Measurements from ENCODE around the gene GPR176. TPM values are rescaled to one million over a fixed set of nuclear protein-coding genes. Genes with fewer than 3 reads are reported as not detected.

Gene GPR176
- total RNA-seq, 1 experiment from 2014 or later, result 9.8 TPM

DNA sequence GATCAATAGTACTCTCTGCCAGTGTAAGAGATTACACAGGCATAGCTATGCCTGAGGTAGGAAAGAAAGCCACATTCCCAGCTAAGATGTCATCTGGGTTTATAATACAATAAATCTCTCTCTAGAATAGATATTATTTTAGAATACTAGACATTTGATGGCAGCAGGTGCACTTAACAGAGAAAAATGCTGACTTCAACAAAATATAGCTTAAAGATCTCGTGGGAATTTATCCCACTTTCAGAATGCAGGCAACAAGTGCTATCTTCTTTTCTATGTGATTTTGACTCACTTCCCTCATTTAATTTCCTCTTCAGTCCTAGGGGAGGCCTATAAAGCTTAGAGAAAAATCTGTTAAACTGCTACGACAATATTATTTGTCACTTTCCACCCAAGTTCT lies 76.5 kb downstream of the GPR176 start:
- TF ChIP-seq, protein P1, sequence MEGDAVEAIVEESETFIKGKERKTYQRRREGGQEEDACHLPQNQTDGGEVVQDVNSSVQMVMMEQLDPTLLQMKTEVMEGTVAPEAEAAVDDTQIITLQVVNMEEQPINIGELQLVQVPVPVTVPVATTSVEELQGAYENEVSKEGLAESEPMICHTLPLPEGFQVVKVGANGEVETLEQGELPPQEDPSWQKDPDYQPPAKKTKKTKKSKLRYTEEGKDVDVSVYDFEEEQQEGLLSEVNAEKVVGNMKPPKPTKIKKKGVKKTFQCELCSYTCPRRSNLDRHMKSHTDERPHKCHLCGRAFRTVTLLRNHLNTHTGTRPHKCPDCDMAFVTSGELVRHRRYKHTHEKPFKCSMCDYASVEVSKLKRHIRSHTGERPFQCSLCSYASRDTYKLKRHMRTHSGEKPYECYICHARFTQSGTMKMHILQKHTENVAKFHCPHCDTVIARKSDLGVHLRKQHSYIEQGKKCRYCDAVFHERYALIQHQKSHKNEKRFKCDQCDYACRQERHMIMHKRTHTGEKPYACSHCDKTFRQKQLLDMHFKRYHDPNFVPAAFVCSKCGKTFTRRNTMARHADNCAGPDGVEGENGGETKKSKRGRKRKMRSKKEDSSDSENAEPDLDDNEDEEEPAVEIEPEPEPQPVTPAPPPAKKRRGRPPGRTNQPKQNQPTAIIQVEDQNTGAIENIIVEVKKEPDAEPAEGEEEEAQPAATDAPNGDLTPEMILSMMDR (IDR thresholded peaks at IDR 0.05; ENCODE audit: insufficient read depth in 1 of 2, low read depth in 1 of 2, low read length in 1 of 2, severe bottlenecking in 1 of 2, unreplicated experiment in 1 of 2), result no peak
- no peaks in the 10 kb centered on the region for H3K36me3 ChIP-seq (ENCODE audit: control insufficient read depth, insufficient read depth, low read length)
- no TSS peak for BruUV-seq (replicated peaks)
- no peaks in the 10 kb centered on the region for H3K27me3 ChIP-seq (replicated peaks; ENCODE audit: control insufficient read depth, insufficient read depth, low read length)
- peaks cover 13% of the 10 kb centered on the region; the same call in 1 of the 2 replicates for H3K4me1 ChIP-seq
- intact Hi-C loops (cut with micrococcal nuclease; ENCODE audit: unreplicated experiment), result no loop called here
- H3K36me3 Mint-ChIP-seq (ENCODE audit: insufficient read depth, unreplicated experiment), result peaks cover 4% of the 10 kb centered on the region
- no peak overlapping the region for H3K4me3 ChIP-seq (ENCODE audit: low read depth, low read length)
- no peak overlapping the region for H3K4me3 Mint-ChIP-seq (ENCODE audit: unreplicated experiment)
- no peak overlapping the region for H3K27ac Mint-ChIP-seq (ENCODE audit: unreplicated experiment)
- peaks cover 12% of the 10 kb centered on the region for H3K4me1 Mint-ChIP-seq (ENCODE audit: low read depth, unreplicated experiment)
- CTCF ChIA-PET, result no interaction called here
- no peak for DNase-seq
- no peaks in the 10 kb centered on the region for H3K9me3 Mint-ChIP-seq (ENCODE audit: unreplicated experiment)
- H3K27me3 Mint-ChIP-seq (ENCODE audit: insufficient read depth, unreplicated experiment), result no peaks in the 10 kb centered on the region
- no peaks in the 10 kb centered on the region for H3K9me3 ChIP-seq
- POLR2A ChIA-PET, result no interaction called here

DNA sequence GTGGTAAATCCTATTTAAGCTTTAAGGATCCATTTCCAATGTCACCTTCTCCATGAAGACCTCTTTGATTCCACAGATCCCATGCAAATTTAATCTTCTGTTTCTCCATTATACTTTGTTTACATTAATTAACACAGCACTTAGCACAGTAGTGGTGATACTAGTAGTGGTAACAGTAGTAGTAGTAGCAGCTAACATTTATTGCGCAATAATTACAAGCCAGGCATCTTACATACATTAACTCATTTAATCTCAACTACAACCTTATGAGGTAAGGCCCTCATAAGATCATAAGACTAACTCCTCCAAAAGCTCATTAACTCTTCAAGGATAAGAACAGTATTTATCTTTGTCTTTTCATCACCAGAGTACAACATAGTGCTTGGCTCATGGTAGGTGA lies 82.6 kb downstream of the GPR176 start:
- no peaks in the 10 kb centered on the region for H3K36me3 ChIP-seq (ENCODE audit: control insufficient read depth, insufficient read depth, low read length)
- no peaks in the 10 kb centered on the region for H3K4me1 ChIP-seq
- CTCF ChIA-PET, result no interaction called here
- no peaks in the 10 kb centered on the region for H3K36me3 Mint-ChIP-seq (ENCODE audit: insufficient read depth, unreplicated experiment)
- no peaks in the 10 kb centered on the region for H3K27me3 ChIP-seq (replicated peaks; ENCODE audit: control insufficient read depth, insufficient read depth, low read length)
- intact Hi-C loops (cut with micrococcal nuclease; ENCODE audit: unreplicated experiment), result no loop called here
- no peak overlapping the region for H3K4me3 Mint-ChIP-seq (ENCODE audit: unreplicated experiment)
- TF ChIP-seq, protein P1 (IDR thresholded peaks at IDR 0.05; ENCODE audit: insufficient read depth in 1 of 2, low read depth in 1 of 2, low read length in 1 of 2, severe bottlenecking in 1 of 2, unreplicated experiment in 1 of 2), result no peak
- no TSS peak for BruUV-seq (replicated peaks)
- no peak overlapping the region for H3K4me3 ChIP-seq (ENCODE audit: low read depth, low read length)
- no peaks in the 10 kb centered on the region for H3K4me1 Mint-ChIP-seq (ENCODE audit: low read depth, unreplicated experiment)
- POLR2A ChIA-PET, result no interaction called here
- H3K27me3 Mint-ChIP-seq (ENCODE audit: insufficient read depth, unreplicated experiment), result no peaks in the 10 kb centered on the region
- H3K27ac Mint-ChIP-seq (ENCODE audit: unreplicated experiment), result no peak overlapping the region
- no peaks in the 10 kb centered on the region for H3K9me3 Mint-ChIP-seq (ENCODE audit: unreplicated experiment)
- DNase-seq, result no peak
- no peaks in the 10 kb centered on the region for H3K9me3 ChIP-seq

DNA sequence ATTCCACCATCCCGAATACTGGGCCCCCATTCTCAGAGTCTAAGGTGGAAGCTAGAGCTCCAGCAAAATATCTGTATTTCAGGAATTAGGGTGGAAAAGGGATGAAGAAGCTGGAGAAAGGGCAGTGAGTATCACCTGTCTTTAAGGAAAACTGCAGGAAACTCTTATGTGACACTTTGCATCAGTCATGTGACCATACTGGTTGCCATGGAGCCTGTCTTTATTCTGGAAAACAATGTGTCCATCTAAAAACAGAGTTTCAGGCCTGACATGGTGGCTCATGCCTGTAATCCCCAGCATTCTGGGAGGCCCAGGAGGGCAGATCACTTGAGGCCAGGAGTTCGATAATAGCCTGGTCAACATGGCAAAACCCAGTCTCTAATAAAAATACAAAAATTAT lies 84.5 kb downstream of the GPR176 start:
- peaks cover under 1% of the 10 kb centered on the region for H3K4me1 Mint-ChIP-seq (ENCODE audit: low read depth, unreplicated experiment)
- Histone ChIP-seq H3K27me3 (replicated peaks; ENCODE audit: control insufficient read depth, insufficient read depth, low read length) (no peaks in the 10 kb centered on the region), H3K36me3 (ENCODE audit: control insufficient read depth, insufficient read depth, low read length) (no peaks in the 10 kb centered on the region), H3K9me3 (no peaks in the 10 kb centered on the region), H3K4me3 (ENCODE audit: low read depth, low read length) (no peak overlapping the region), H3K4me1 (no peaks in the 10 kb centered on the region)
- H3K4me3 Mint-ChIP-seq (ENCODE audit: unreplicated experiment), result no peak overlapping the region
- no peaks in the 10 kb centered on the region for H3K36me3 Mint-ChIP-seq (ENCODE audit: insufficient read depth, unreplicated experiment)
- CTCF ChIA-PET, result no interaction called here
- intact Hi-C loops (cut with micrococcal nuclease; ENCODE audit: unreplicated experiment), result no loop called here
- DNase-seq, result no peak
- POLR2A ChIA-PET, result no interaction called here
- H3K27me3 Mint-ChIP-seq (ENCODE audit: insufficient read depth, unreplicated experiment), result no peaks in the 10 kb centered on the region
- H3K9me3 Mint-ChIP-seq (ENCODE audit: unreplicated experiment), result no peaks in the 10 kb centered on the region
- H3K27ac Mint-ChIP-seq (ENCODE audit: unreplicated experiment), result no peak overlapping the region
- TF ChIP-seq, protein P1 (IDR thresholded peaks at IDR 0.05; ENCODE audit: insufficient read depth in 1 of 2, low read depth in 1 of 2, low read length in 1 of 2, severe bottlenecking in 1 of 2, unreplicated experiment in 1 of 2), result no peak
- no TSS peak for BruUV-seq (replicated peaks)
